ENCODE measurements around the gene STRADA. TPM values are rescaled to one million over a fixed set of nuclear protein-coding genes. Genes with fewer than 3 reads are reported as not detected.
"Not testable (repeated sequence)": the region's sequence is repeated elsewhere in the genome, so short reads cannot be mapped to it uniquely, and the experiment has no call there.

Gene STRADA
- total RNA-seq, 1 donor from 2014 or later, result 60.6 TPM

GRCh38 chr17:63758428-63758827, 16.8 kb upstream of the STRADA start:
- intact Hi-C loops (cut with micrococcal nuclease), result no loop called here

- intact Hi-C loops (cut with micrococcal nuclease), result no loop called here
Measured at GRCh38 chr17:63754046-63754445, 12.4 kb upstream of the STRADA start.

GRCh38 chr17:63753215-63753614, 11.6 kb upstream of the STRADA start:
- intact Hi-C loops (cut with micrococcal nuclease), result no loop called here

- intact Hi-C loops (cut with micrococcal nuclease), result loop anchor here (1.0 kb wide), 1 partner anchor 10 kb away; no protein-coding TSS in a partner anchor
Measured at GRCh38 chr17:63752707-63753106, 11.1 kb upstream of the STRADA start.

GRCh38 chr17:63751806-63752205, 10.2 kb upstream of the STRADA start:
- intact Hi-C loops (cut with micrococcal nuclease), result loop anchor here (1.0 kb wide), 1 partner anchor 10 kb away; no protein-coding TSS in a partner anchor

- intact Hi-C loops (cut with micrococcal nuclease), result loop anchor here (1.0 to 5.0 kb wide), 11 partner anchors 32 to 1879 kb away; partner anchors contain the start of genes BRIP1, CCDC47, CEP95 and DCAF7
Measured at GRCh38 chr17:63741143-63741407, 524 bp downstream of the STRADA start.

- intact Hi-C loops (cut with micrococcal nuclease), result loop anchor here (1.0 to 5.0 kb wide), 11 partner anchors 33 to 1878 kb away; partner anchors contain the start of genes BRIP1, CCDC47, CEP95 and DCAF7
Measured at GRCh38 chr17:63740464-63741142, 996 bp downstream of the STRADA start.

- intact Hi-C loops (cut with micrococcal nuclease), result no loop called here
Measured at GRCh38 chr17:63735691-63736090, 5.9 kb downstream of the STRADA start.

GRCh38 chr17:63722403-63722802, 19.2 kb downstream of the STRADA start:
- intact Hi-C loops (cut with micrococcal nuclease), result loop anchor here (2.0 kb wide), 1 partner anchor 16 kb away; no protein-coding TSS in a partner anchor

GRCh38 chr17:63720194-63720593, 21.4 kb downstream of the STRADA start:
- intact Hi-C loops (cut with micrococcal nuclease), result not testable (repeated sequence)

GRCh38 chr17:63718988-63719387, 22.6 kb downstream of the STRADA start:
- intact Hi-C loops (cut with micrococcal nuclease), result no loop called here

- intact Hi-C loops (cut with micrococcal nuclease), result no loop called here
Measured at GRCh38 chr17:63716426-63716825, 25.2 kb downstream of the STRADA start.

- intact Hi-C loops (cut with micrococcal nuclease), result no loop called here
Measured at GRCh38 chr17:63714550-63715277, 26.9 kb downstream of the STRADA start.

GRCh38 chr17:63709110-63709509, 32.5 kb downstream of the STRADA start:
- intact Hi-C loops (cut with micrococcal nuclease), result no loop called here

GRCh38 chr17:63707151-63707550, 34.4 kb downstream of the STRADA start:
- intact Hi-C loops (cut with micrococcal nuclease), result loop anchor here (2.0 kb wide), 1 partner anchor 16 kb away; no protein-coding TSS in a partner anchor

GRCh38 chr17:63706336-63707082, 35.1 kb downstream of the STRADA start:
- intact Hi-C loops (cut with micrococcal nuclease), result loop anchor here (2.0 kb wide), 1 partner anchor 16 kb away; no protein-coding TSS in a partner anchor

- intact Hi-C loops (cut with micrococcal nuclease), result loop anchor here (2.0 kb wide), 1 partner anchor 17 kb away; no protein-coding TSS in a partner anchor
Measured at GRCh38 chr17:63705657-63706056, 35.9 kb downstream of the STRADA start.

- intact Hi-C loops (cut with micrococcal nuclease), result loop anchor here (5.0 kb wide), 1 partner anchor 258 kb away; the partner anchor contains the start of gene CYB561
Measured at GRCh38 chr17:63704836-63705235, 36.8 kb downstream of the STRADA start.

GRCh38 chr17:63704259-63704576, 37.4 kb downstream of the STRADA start:
- intact Hi-C loops (cut with micrococcal nuclease), result loop anchor here (5.0 kb wide), 1 partner anchor 257 kb away; the partner anchor contains the start of gene CYB561

GRCh38 chr17:63703556-63704258, 37.9 kb downstream of the STRADA start:
- intact Hi-C loops (cut with micrococcal nuclease), result loop anchor here (2.0 to 5.0 kb wide), 2 partner anchors 153 to 256 kb away; partner anchors contain the start of genes CYB561 and DCAF7

- intact Hi-C loops (cut with micrococcal nuclease), result loop anchor here (2.0 to 5.0 kb wide), 2 partner anchors 152 to 256 kb away; partner anchors contain the start of genes CYB561 and DCAF7
Measured at GRCh38 chr17:63703029-63703428, 38.6 kb downstream of the STRADA start.

Measured in T-helper 1 cell treated with Interleukin-12 subunit alpha and Interleukin-12 subunit beta and Interleukin-4 antibody, amounts not matched to agents 30 ng/mL and 1 ng/mL, for 36 hours (primary cell).